Keratinocyte (primary cell): ENCODE data around the gene SCAI. TPM values are rescaled to one million over a fixed set of nuclear protein-coding genes. Genes with fewer than 3 reads are reported as not detected.

ENCODE experiments used
- DNase-seq: peaks from one replicate; pipeline ENCODE4 v3.0.0-alpha.2; 2011; ENCODE audit warnings: low read depth, missing footprints, low spot score
- FAIRE-seq: peaks from 2 replicates; lab custom pipeline; 2011; peaks lifted over from hg19 to GRCh38; lab: Jason Lieb, UNC
- H2AFZ ChIP-seq: 2 replicates; pipeline ENCODE4 v1.6.0; 2012; ENCODE audit warnings: low read length, control low read depth, inconsistent platforms; ENCODE audit not compliant: control insufficient read depth
- H3K27ac ChIP-seq: 2 replicates; pipeline ENCODE4 v1.5.1; 2011; ENCODE audit warnings: low read length; ENCODE audit not compliant: control insufficient read depth, insufficient read depth
- H3K27me3 ChIP-seq: 3 replicates; pipeline ENCODE4 v1.6.0; 2011; ENCODE audit warnings: low read length; ENCODE audit not compliant: control insufficient read depth, insufficient read depth; ENCODE audit errors: extremely low read depth
- H3K36me3 ChIP-seq, 2 experiments: 2 replicates in 1 of 2; 3 replicates in 1 of 2; pipeline ENCODE4 v1.5.1; 2011; ENCODE audit warnings: low read length in 2 of 2, mild to moderate bottlenecking in 1 of 2; ENCODE audit not compliant: control insufficient read depth in 2 of 2, insufficient read depth in 2 of 2; ENCODE audit errors: extremely low read depth in 1 of 2
- H3K4me1 ChIP-seq: 3 replicates; pipeline ENCODE4 v1.5.1; 2011; ENCODE audit warnings: low read length; ENCODE audit not compliant: control insufficient read depth, insufficient read depth; ENCODE audit errors: extremely low read depth
- H3K4me2 ChIP-seq: 3 replicates; pipeline ENCODE4 v1.6.0; 2011; ENCODE audit warnings: low read depth, low read length; ENCODE audit not compliant: control insufficient read depth, insufficient read depth; ENCODE audit errors: extremely low read depth
- H3K4me3 ChIP-seq, 3 experiments: fragments of 200-600 bp in 1 of 3; sonication (generic) in 1 of 3; 2 replicates in 2 of 3; 3 replicates in 1 of 3; pipeline ENCODE4 v1.5.1; 2011 to 2016; ENCODE audit warnings: low read length in 3 of 3, mild to moderate bottlenecking in 3 of 3, control low read depth in 2 of 3, inconsistent platforms in 1 of 3, low read depth in 1 of 3, mixed read lengths in 1 of 3, mixed run types in 1 of 3, moderate library complexity in 1 of 3; ENCODE audit not compliant: control insufficient read depth in 2 of 3, insufficient read depth in 2 of 3; ENCODE audit errors: extremely low read depth in 1 of 3
- H3K79me2 ChIP-seq: 2 replicates; pipeline ENCODE4 v1.6.0; 2012; ENCODE audit warnings: low read length; ENCODE audit not compliant: control insufficient read depth, insufficient read depth
- H3K9ac ChIP-seq: 3 replicates; pipeline ENCODE4 v1.6.0; 2011; ENCODE audit warnings: low read length; ENCODE audit not compliant: control insufficient read depth, insufficient read depth; ENCODE audit errors: extremely low read depth
- H3K9me1 ChIP-seq: 3 replicates; pipeline ENCODE4 v1.6.0; 2011; ENCODE audit warnings: low read length; ENCODE audit not compliant: control insufficient read depth, insufficient read depth; ENCODE audit errors: extremely low read depth
- H3K9me3 ChIP-seq: 2 replicates; pipeline ENCODE4 v1.5.1; 2012; ENCODE audit warnings: low read depth, low read length; ENCODE audit not compliant: control insufficient read depth
- H4K20me1 ChIP-seq: 3 replicates; pipeline ENCODE4 v1.6.0; 2011; ENCODE audit warnings: low read length; ENCODE audit not compliant: control insufficient read depth, insufficient read depth; ENCODE audit errors: extremely low read depth
- CTCF ChIP-seq, 3 experiments: IDR thresholded peaks in 1 of 3; conservative IDR thresholded peaks in 1 of 3; optimal IDR thresholded peaks in 1 of 3; 2 replicates in 2 of 3; 3 replicates in 1 of 3; pipeline versions ENCODE3 to v1.5.1; 2011; ENCODE audit warnings: low read length in 3 of 3, mild to moderate bottlenecking in 3 of 3, moderate library complexity in 2 of 3, control low read depth in 1 of 3, inconsistent platforms in 1 of 3; ENCODE audit not compliant: insufficient read depth in 2 of 3; ENCODE audit errors: extremely low read depth in 1 of 3
- EZH2 ChIP-seq: IDR thresholded peaks from one replicate; pipeline ENCODE4 v1.6.1; 2012; ENCODE audit warnings: inconsistent platforms, mild to moderate bottlenecking, low read length, moderate library complexity
- dilution Hi-C: fragments of 300-500 bp; cut with MboI; formaldehyde crosslinking; loops from one replicate; pipeline ENCODE4 v1.7.0; 2020; ENCODE audit warnings: low sequenced_read_pairs; ENCODE audit not compliant: extremely low pct_ligation_motif_present
- polyA plus RNA-seq, 5 experiments: library from polyadenylated mRNA; depleted of rRNA in 3 of 5; stranded (reverse) in 3 of 5; stranded (forward) in 1 of 5; unstranded in 1 of 5; fragments of >200 nt; gene quantifications; 1 replicate in 1 of 5; 2 replicates in 3 of 5; 3 replicates in 1 of 5; pipeline versions ENCODE4 v1.2.1 to v1.2.3, GENCODE V29; 2011 to 2012; ENCODE audit warnings: missing spikeins in 2 of 5, low read depth in 1 of 5, low replicate concordance in 1 of 5

Gene SCAI
- polyA plus RNA-seq, 1 donor (not counting 4 experiments of a cell fraction or from before 2014, with no cell fraction given) = 3.0 TPM

- no peak for FAIRE-seq
- no peak overlapping the region for H3K9ac ChIP-seq
- TF ChIP-seq EZH2 = no peak
- no peak for TF ChIP-seq CTCF (optimal IDR thresholded peaks at IDR 0.05 in 1 of 3, IDR thresholded peaks at IDR 0.05 in 1 of 3, conservative IDR thresholded peaks at IDR 0.05 in 1 of 3; ENCODE audit: extremely low read depth in 1 of 3, insufficient read depth in 2 of 3, low read length in 3 of 3)
- no peaks in the 10 kb centered on the region for H3K36me3 ChIP-seq
- no peaks in the 10 kb centered on the region for H3K9me1 ChIP-seq
- H3K4me2 ChIP-seq = no peak overlapping the region
- dilution Hi-C loops = no loop called here
- no peak overlapping the region for H3K27ac ChIP-seq
- no peak for DNase-seq
- no peaks in the 10 kb centered on the region for H3K9me3 ChIP-seq
- H3K4me3 ChIP-seq = no peak overlapping the region
- no peaks in the 10 kb centered on the region for H3K4me1 ChIP-seq
- no peak overlapping the region for H2AFZ ChIP-seq
- H3K27me3 ChIP-seq = no peaks in the 10 kb centered on the region
- H4K20me1 ChIP-seq = no peaks in the 10 kb centered on the region
- H3K79me2 ChIP-seq = no peaks in the 10 kb centered on the region
Observed at GRCh38 chr9:125131778-125132177, 11.6 kb downstream of the SCAI start.

GRCh38 chr9:125126019-125126746, 17.1 kb downstream of the SCAI start:
- H2AFZ ChIP-seq = no peak overlapping the region
- H3K9me1 ChIP-seq = no peaks in the 10 kb centered on the region
- no peaks in the 10 kb centered on the region for H3K36me3 ChIP-seq
- dilution Hi-C loops = no loop called here
- H4K20me1 ChIP-seq = no peaks in the 10 kb centered on the region
- H3K27ac ChIP-seq = no peak overlapping the region
- no peaks in the 10 kb centered on the region for H3K27me3 ChIP-seq
- H3K4me3 ChIP-seq = no peak overlapping the region
- no peaks in the 10 kb centered on the region for H3K9me3 ChIP-seq
- DNase-seq = peak; percentile 50
- no peaks in the 10 kb centered on the region for H3K79me2 ChIP-seq
- peaks cover 10% of the 10 kb centered on the region for H3K4me1 ChIP-seq
- no peak overlapping the region for H3K4me2 ChIP-seq
- H3K9ac ChIP-seq = no peak overlapping the region
- peak; percentile 85 for FAIRE-seq
- no peak for TF ChIP-seq EZH2
- no peak for TF ChIP-seq CTCF (optimal IDR thresholded peaks at IDR 0.05 in 1 of 3, IDR thresholded peaks at IDR 0.05 in 1 of 3, conservative IDR thresholded peaks at IDR 0.05 in 1 of 3; ENCODE audit: extremely low read depth in 1 of 3, insufficient read depth in 2 of 3, low read length in 3 of 3)
